Ishikawa (cell line): ENCODE data around the gene MAPK4.

Experiments
- CEBPB ChIP-seq: IDR thresholded peaks from 2 replicates; pipeline ENCODE4 v1.6.1; 2012
- CREB1 ChIP-seq: IDR thresholded peaks from 2 replicates; pipeline ENCODE4 v1.6.1; 2012; ENCODE audit warnings: low read depth
- EGR1 ChIP-seq: IDR thresholded peaks from 2 replicates; pipeline ENCODE4 v1.6.1; 2012
- EP300 ChIP-seq: IDR thresholded peaks from 2 replicates; pipeline ENCODE4 v1.6.1; 2012; ENCODE audit warnings: borderline replicate concordance
- FOXM1 ChIP-seq: IDR thresholded peaks from 2 replicates; pipeline ENCODE4 v1.6.1; 2012; ENCODE audit warnings: low read depth, borderline replicate concordance
- NFIC ChIP-seq: IDR thresholded peaks from 2 replicates; pipeline ENCODE4 v1.6.1; 2012
- RAD21 ChIP-seq: IDR thresholded peaks from 2 replicates; pipeline ENCODE4 v1.6.1; 2012; ENCODE audit warnings: low read depth
- REST ChIP-seq: IDR thresholded peaks from 2 replicates; pipeline ENCODE4 v1.6.1; 2012; ENCODE audit warnings: low read depth, mild to moderate bottlenecking
- TAF1 ChIP-seq: IDR thresholded peaks from 2 replicates; pipeline ENCODE4 v1.6.1; 2012; ENCODE audit warnings: low read depth, mild to moderate bottlenecking
- TCF12 ChIP-seq: IDR thresholded peaks from 2 replicates; pipeline ENCODE4 v1.6.1; 2012; ENCODE audit warnings: low read depth
- TEAD4 ChIP-seq: IDR thresholded peaks from 2 replicates; pipeline ENCODE4 v1.6.1; 2012
- YY1 ChIP-seq: IDR thresholded peaks from 2 replicates; pipeline ENCODE4 v1.6.1; 2012; ENCODE audit warnings: low read depth
- ZBTB7A ChIP-seq: IDR thresholded peaks from 2 replicates; pipeline ENCODE4 v1.6.1; 2012; ENCODE audit warnings: low read depth
- TF ChIP-seq, protein P1 (sequence below): IDR thresholded peaks from 2 replicates; pipeline ENCODE4 v1.6.1; 2012
- TF ChIP-seq, protein P2 (sequence below): IDR thresholded peaks from 2 replicates; pipeline ENCODE4 v1.6.1; 2012

MAPK4 gene

GRCh38 chr18:50775207-50775606, 215.3 kb downstream of the MAPK4 start:
- TF ChIP-seq EP300, result no peak
- TF ChIP-seq CREB1, result no peak
- TF ChIP-seq CEBPB, result no peak
- TF ChIP-seq RAD21, result no peak
- TF ChIP-seq NFIC, result no peak
- no peak for TF ChIP-seq TEAD4
- TF ChIP-seq ZBTB7A, result no peak

- TF ChIP-seq TAF1 (no peak), REST (no peak), EP300 (no peak), TCF12 (no peak), FOXM1 (no peak), CREB1 (no peak), TEAD4 (no peak), EGR1 (no peak), YY1 (no peak), RAD21 (no peak), NFIC (no peak), ZBTB7A (no peak), CEBPB (no peak)
- TF ChIP-seq, protein P1, sequence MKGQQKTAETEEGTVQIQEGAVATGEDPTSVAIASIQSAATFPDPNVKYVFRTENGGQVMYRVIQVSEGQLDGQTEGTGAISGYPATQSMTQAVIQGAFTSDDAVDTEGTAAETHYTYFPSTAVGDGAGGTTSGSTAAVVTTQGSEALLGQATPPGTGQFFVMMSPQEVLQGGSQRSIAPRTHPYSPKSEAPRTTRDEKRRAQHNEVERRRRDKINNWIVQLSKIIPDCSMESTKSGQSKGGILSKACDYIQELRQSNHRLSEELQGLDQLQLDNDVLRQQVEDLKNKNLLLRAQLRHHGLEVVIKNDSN, result no peak
- TF ChIP-seq, protein P2, sequence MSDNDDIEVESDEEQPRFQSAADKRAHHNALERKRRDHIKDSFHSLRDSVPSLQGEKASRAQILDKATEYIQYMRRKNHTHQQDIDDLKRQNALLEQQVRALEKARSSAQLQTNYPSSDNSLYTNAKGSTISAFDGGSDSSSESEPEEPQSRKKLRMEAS, result no peak
Measured at GRCh38 chr18:50775726-50776125, 215.8 kb downstream of the MAPK4 start.

GRCh38 chr18:50776383-50776782, 216.5 kb downstream of the MAPK4 start:
- no peak for TF ChIP-seq REST
- no peak for TF ChIP-seq RAD21
- TF ChIP-seq CREB1, result no peak
- TF ChIP-seq, protein P2, result no peak
- TF ChIP-seq EP300, result no peak
- TF ChIP-seq TEAD4, result no peak
- no peak for TF ChIP-seq FOXM1
- no peak for TF ChIP-seq NFIC
- no peak for TF ChIP-seq ZBTB7A
- TF ChIP-seq YY1, result no peak
- TF ChIP-seq, protein P1, result no peak
- no peak for TF ChIP-seq CEBPB
- no peak for TF ChIP-seq TCF12
- no peak for TF ChIP-seq EGR1
- no peak for TF ChIP-seq TAF1
